Transverse colon (tissue), 4 donors: Measurements from ENCODE around the gene PI4KA. TPM values are rescaled to one million over a fixed set of nuclear protein-coding genes. Genes with fewer than 3 reads are reported as not detected.

Source experiments
- DNase-seq: peaks from one replicate; pipeline ENCODE4 v3.0.0-alpha.2; 2019
- H3K27ac ChIP-seq, 4 donors: fragments of 200-600 bp; sonication (generic); 2 replicates each; pipeline ENCODE4 v1.5.1; 2016 to 2018; ENCODE audit warnings: inconsistent platforms in 4 of 4
- H3K27me3 ChIP-seq: fragments of 200-600 bp; sonication (generic); 2 replicates; pipeline ENCODE4 v1.5.1; 2017; ENCODE audit warnings: inconsistent platforms
- H3K36me3 ChIP-seq, 4 donors: fragments of 200-600 bp; sonication (generic); 2 replicates each; pipeline ENCODE4 v1.5.1; 2017 to 2019; ENCODE audit warnings: inconsistent platforms in 4 of 4
- H3K4me1 ChIP-seq, 4 donors: fragments of 200-600 bp; sonication (generic); 2 replicates each; pipeline ENCODE4 v1.5.1; 2017 to 2020; ENCODE audit warnings: inconsistent platforms in 4 of 4
- H3K4me3 ChIP-seq, 4 donors: fragments of 200-600 bp; sonication (generic); 1 replicate in 1 of 4; 2 replicates in 3 of 4; pipeline versions ENCODE4 v1.5.1 to v1.6.1; 2017 to 2019; ENCODE audit warnings: inconsistent platforms in 4 of 4
- H3K9me3 ChIP-seq, 2 donors: fragments of 200-600 bp; sonication (generic); 2 replicates each; pipeline ENCODE4 v1.5.1; 2017 to 2019; ENCODE audit warnings: inconsistent platforms in 2 of 2
- CTCF ChIP-seq, 5 experiments: fragments of 200-600 bp in 3 of 5; fragments of 450-650 bp in 2 of 5; sonication (generic) in 3 of 5; IDR thresholded peaks; 1 replicate in 2 of 5; 2 replicates in 3 of 5; pipeline ENCODE4 v1.5.1; 2016 to 2017; ENCODE audit warnings: antibody characterized with exemption in 5 of 5, inconsistent platforms in 3 of 5, mild to moderate bottlenecking in 2 of 5, moderate library complexity in 1 of 5
- EP300 ChIP-seq: sonication (generic); formaldehyde crosslinking; IDR thresholded peaks from one replicate; pipeline ENCODE4 v1.6.1; 2017; ENCODE audit warnings: antibody characterized with exemption, low read depth
- POLR2A ChIP-seq: fragments of 450-650 bp; IDR thresholded peaks from one replicate; pipeline ENCODE4 v1.6.1; 2016; ENCODE audit warnings: antibody characterized with exemption, mild to moderate bottlenecking, moderate library complexity
- POLR2AphosphoS5 ChIP-seq, 3 donors: sonication (generic); formaldehyde crosslinking; IDR thresholded peaks; one replicate each; pipeline ENCODE4 v1.6.1; 2016; ENCODE audit warnings: antibody characterized with exemption in 3 of 3
- WGBS, 2 donors: methylation state at CpG; one replicate each; pipeline ENCODE4 v1.1.5; 2018; ENCODE audit warnings: low coverage in 1 of 2; 5-methylcytosine and 5-hydroxymethylcytosine counted together
- in situ Hi-C, 4 donors: fragments of 200-750 bp; cut with MboI; loops; one replicate each; pipeline versions ENCODE4 v1.15.0 to v1.15.1; 2017; ENCODE audit warnings: low sequenced_read_pairs in 3 of 4, low pct_ligation_motif_present in 1 of 4, low pct_unique_long_range_greater_than_20kb in 1 of 4
- intact Hi-C: fragments of 100-400 bp; cut with DNase I; formaldehyde crosslinking; loops from one replicate; pipeline ENCODE4 v1.15.1; 2023; ENCODE audit warnings: low total_unique reads
- total RNA-seq, 4 donors: library from RNA; depleted of rRNA; stranded (reverse); fragments of >200 nt; gene quantifications; one replicate each; pipeline ENCODE4 v1.1.0, GENCODE V29; 2016

Gene PI4KA
- total RNA-seq, 4 donors from 2014 or later = 90.8 to 126 (median 109) TPM

GRCh38 chr22:20810645-20811044 lies 48.0 kb downstream of the PI4KA start:
- no peaks in the 10 kb centered on the region for H3K4me1 ChIP-seq
- 87 to 93% methylated on average over 7 to 9 of the region's 9 CpGs for WGBS, 2 donors
- in situ Hi-C loops = no loop called here
- H3K4me3 ChIP-seq = no peak overlapping the region
- TF ChIP-seq CTCF (IDR thresholded peaks at IDR 0.05) (no peak), POLR2A (no peak), POLR2AphosphoS5 (IDR thresholded peaks at IDR 0.05) (no peak), EP300 (no peak)
- H3K9me3 ChIP-seq = no peaks in the 10 kb centered on the region
- peaks cover 0 to 38% (median 13%) of the 10 kb centered on the region in 4 donors for H3K36me3 ChIP-seq
- no peaks in the 10 kb centered on the region for H3K27me3 ChIP-seq
- intact Hi-C loops = no loop called here
- H3K27ac ChIP-seq = no peak overlapping the region
- no peak for DNase-seq

GRCh38 chr22:20809538-20810185 lies 48.9 kb downstream of the PI4KA start:
- 80 to 90% methylated on average over 1 to 6 of the region's 6 CpGs for WGBS, 2 donors
- in situ Hi-C loops = no loop called here

GRCh38 chr22:20808844-20809243 lies 49.8 kb downstream of the PI4KA start:
- Histone ChIP-seq H3K4me3 (no peak overlapping the region), H3K27me3 (no peaks in the 10 kb centered on the region), H3K9me3 (no peaks in the 10 kb centered on the region), H3K4me1 (no peaks in the 10 kb centered on the region), H3K27ac (no peak overlapping the region), H3K36me3 (peaks cover 0 to 35% (median 16%) of the 10 kb centered on the region in 4 donors)
- in situ Hi-C loops (no loop called here), intact Hi-C loops (no loop called here)
- 68 to 83% methylated on average over 2 to 4 of the region's 4 CpGs for WGBS, 2 donors
- no peak for TF ChIP-seq EP300
- no peak for TF ChIP-seq POLR2A
- TF ChIP-seq CTCF (IDR thresholded peaks at IDR 0.05) = no peak
- TF ChIP-seq POLR2AphosphoS5 (IDR thresholded peaks at IDR 0.05) = no peak
- no peak for DNase-seq

More at GRCh38 chr22:20809538-20810185, 48.9 kb downstream of the PI4KA start:
- H3K27me3 ChIP-seq = no peaks in the 10 kb centered on the region
- no peak for DNase-seq
- no peaks in the 10 kb centered on the region for H3K9me3 ChIP-seq
- no peaks in the 10 kb centered on the region for H3K4me1 ChIP-seq
- intact Hi-C loops = no loop called here
- no peak overlapping the region for H3K4me3 ChIP-seq
- peaks cover 0 to 38% (median 12%) of the 10 kb centered on the region in 4 donors for H3K36me3 ChIP-seq
- H3K27ac ChIP-seq = no peak overlapping the region
- TF ChIP-seq CTCF (IDR thresholded peaks at IDR 0.05) (no peak), POLR2AphosphoS5 (IDR thresholded peaks at IDR 0.05) (no peak), EP300 (no peak), POLR2A (no peak)

GRCh38 chr22:20807315-20807752 lies 51.3 kb downstream of the PI4KA start:
- no peaks in the 10 kb centered on the region for H3K4me1 ChIP-seq
- H3K36me3 ChIP-seq = peaks cover 0 to 38% (median 17%) of the 10 kb centered on the region in 4 donors
- H3K4me3 ChIP-seq = no peak overlapping the region
- TF ChIP-seq EP300 (no peak), CTCF (IDR thresholded peaks at IDR 0.05) (no peak), POLR2A (no peak), POLR2AphosphoS5 (IDR thresholded peaks at IDR 0.05) (no peak)
- no peaks in the 10 kb centered on the region for H3K9me3 ChIP-seq
- no peak for DNase-seq
- in situ Hi-C loops (no loop called here), intact Hi-C loops (no loop called here)
- H3K27ac ChIP-seq = no peak overlapping the region
- 69 to 85% methylated on average over 4 of the region's 4 CpGs for WGBS, 2 donors
- no peaks in the 10 kb centered on the region for H3K27me3 ChIP-seq
